IPS-NIHi7 (cell line): ENCODE measurements around the gene INHBA.

Experiments used
- DNase-seq: peaks from one replicate; pipeline ENCODE4 v3.0.0; 2012; ENCODE audit warnings: mixed read lengths; ENCODE audit errors: extremely low spot score

INHBA gene

DNA sequence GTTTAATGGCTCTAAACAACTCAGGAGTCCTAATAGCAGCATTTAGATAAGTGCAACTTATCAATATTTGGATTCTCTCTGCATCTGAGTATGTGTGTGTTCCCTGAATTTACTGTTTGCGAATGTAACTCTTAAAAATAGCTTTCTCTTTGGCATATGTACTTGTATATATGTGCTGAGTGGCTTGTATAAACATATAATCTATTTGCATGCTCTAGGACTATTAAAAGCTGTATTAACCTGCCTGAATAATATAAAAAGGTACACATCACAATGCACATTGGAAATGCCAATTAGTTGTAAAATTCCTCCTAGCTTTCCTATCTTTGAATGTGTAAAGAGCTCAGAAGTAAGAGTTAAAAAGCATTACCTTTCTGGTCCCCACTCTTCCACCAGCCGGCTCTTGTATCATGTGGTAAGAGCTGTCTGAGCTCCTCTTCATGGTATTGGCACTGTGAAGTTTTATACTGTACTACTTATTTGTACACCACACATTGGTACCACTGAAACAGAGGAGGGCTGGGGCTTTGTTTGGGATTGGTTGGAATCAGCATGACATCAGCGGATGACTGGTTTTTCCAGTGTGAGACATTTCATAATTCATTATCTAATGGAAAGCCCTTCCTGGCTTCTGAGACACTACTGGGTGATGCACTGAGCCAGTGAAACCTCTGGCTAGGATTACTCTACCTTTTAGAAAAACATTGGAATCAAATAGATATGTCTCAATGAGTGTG is at the start of gene INHBA:
Gene INHBA (minus strand): TSS at position 456 of the 737 bp plus-strand sequence. CDS start 2,716 bp downstream, outside the sequence.
- DNase-seq = no peak

DNA sequence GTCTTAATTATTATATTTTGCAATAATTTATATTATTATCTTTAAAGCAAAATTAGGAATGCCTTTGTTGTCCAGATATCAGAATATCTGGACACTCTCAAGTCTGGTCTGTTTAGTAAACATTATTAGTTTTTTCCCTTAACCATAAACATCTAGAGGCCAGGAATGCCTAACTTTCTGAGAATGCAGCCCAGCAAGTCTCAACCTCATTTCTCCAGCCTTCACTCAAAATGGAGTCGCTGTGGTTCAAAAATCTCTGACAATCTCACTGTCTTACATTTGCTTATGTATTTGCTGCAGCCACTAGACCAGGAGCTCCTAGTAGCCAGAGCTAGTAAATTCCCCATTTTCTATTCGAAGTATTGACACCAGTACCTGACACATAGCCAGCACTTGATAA is 49.7 kb upstream of the INHBA start:
- DNase-seq = no peak

DNA sequence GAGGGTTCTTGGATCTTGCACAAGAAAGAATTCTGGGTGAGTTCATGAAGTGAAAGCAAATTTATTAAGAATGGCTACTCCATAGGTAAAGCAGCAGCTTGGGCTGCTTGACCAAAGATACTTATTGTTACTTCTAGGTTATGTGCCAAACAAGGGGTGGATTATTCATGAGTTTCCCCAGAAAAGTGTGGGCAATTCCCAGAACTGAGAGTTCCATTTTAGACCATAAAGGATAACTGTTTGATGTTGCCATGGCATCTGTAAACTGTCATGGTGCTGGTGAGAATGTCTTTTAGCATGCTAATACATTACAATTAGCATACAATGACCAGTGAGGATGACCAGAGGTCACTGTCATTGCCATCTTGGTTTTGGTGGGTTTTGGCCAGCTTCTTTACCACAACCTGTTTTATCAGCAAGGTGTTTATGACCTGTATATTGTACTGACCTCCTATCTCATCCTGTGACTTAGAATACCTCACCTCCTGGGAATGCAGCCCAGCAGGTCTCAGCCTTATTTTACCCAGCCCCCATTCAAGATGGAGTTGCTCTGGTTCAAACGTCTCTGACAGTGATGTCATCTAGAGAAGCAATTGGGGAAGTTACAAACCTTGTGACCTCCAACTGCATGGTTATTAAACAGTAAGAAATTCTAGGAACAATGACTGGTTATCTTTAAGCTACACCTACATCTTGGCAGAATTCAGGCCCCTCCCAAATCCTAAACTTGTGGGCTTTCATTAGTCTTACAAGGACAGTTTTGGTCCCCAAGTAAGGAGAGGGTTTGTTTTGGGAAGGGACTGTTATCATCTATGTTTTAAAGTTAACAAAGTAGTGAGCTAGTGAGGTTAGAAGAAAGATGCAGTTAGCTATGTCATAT is 48.0 kb upstream of the INHBA start:
- no peak for DNase-seq

DNA sequence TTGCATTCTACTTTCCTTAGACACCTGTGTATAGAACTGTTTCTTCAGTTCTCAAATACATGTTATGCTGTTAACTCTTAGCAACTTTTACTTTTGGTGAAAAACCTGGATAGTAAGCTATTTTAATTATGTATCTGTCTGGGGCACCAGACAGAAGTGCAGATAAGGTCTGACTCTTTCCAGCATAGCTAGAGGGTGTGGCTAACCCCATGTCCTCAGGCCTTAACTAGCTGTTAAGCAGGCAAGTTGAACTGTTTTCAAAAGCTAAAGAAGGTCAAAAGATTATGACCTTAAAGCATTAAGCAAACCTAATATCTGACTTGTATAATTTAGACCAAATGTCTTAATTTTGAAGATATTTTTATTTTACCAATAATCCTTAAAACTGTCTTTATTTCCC is 45.1 kb upstream of the INHBA start:
- DNase-seq = no peak

DNA sequence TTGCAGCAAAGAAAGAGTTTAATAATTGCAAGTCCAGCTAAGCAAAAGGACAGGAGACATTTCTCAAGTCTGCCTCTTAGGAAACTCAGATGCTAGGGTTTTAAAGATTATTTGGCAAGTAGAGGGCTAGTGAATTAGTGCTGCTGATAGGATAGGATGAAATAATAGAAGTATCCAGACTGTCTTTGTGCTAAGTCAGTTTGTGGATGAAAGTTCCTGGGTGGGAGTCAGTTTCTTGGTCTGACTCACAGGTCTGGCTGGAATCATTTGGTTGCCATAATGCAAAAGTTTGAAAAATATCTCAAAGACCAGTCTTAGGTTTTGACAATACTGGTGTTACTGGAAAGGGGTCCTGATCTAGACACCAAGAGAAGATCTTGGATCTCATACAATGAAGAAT is 42.6 kb upstream of the INHBA start:
- DNase-seq = no peak

DNA sequence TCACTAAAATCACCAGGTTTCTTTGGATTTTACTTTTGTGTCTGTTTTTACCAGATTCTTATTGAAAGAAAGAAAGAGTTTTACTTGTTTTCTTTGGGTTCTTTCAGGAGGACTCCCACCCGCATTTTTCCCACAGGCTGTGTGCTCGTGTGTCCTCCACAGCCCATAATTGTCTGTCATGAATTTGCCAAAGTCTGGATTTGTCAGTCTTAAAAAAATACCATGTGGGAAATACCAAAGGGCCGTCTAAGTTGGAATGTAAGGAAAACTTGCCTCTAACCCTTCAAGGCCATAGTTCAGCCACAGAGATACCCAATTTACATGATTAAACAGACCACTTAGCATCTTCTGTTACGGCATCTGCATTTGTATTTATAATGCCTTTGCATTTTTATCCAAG is 41.3 kb upstream of the INHBA start:
- no peak for DNase-seq

DNA sequence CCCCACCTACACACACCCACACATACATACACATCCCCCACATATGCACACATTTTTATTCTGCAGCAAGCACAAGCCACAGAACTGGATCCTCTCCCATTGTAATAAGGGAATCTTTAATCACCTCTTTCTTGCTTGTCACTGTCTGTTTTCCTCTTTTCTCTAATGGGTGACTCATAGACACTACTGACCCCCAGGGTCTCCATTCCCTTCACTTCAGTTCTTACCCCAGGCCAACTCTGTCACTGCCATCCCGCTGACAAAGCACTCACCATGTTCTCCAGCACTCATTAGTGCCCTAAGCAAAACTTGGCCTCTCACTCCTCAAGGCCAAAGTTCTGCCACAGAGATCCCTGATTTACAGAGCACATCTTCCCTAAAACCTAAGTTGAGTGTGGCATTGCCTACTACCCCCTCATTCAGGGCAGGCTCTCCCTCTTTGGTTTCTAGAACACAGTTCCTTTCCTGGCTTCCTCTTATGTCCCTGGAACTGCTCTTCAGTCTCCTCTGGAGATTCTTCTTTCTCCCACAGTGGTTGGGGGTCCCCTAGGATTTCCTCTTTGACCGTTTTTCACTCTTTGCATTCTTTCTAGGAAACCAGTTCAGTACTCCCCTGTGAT is 39.6 kb upstream of the INHBA start:
- no peak for DNase-seq

DNA sequence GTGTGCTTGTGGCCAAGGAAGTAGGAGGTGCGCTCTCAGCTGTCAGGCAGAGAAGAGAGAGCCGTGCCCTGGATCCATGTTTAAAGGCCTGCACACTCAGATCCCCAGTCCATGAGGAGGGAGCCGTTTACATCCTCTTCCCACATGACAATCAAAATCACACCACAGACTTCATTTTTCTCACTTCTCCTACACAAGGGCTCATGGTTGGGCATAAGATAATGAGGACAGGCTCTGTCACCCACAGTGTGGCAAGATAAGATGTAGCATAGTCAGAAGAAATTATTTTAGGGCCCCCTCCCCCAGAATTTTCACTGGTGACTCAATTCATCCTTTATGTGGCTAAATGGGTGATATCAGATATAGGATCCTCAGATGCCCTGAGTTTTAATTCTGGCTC is 35.9 kb upstream of the INHBA start:
- no peak for DNase-seq

DNA sequence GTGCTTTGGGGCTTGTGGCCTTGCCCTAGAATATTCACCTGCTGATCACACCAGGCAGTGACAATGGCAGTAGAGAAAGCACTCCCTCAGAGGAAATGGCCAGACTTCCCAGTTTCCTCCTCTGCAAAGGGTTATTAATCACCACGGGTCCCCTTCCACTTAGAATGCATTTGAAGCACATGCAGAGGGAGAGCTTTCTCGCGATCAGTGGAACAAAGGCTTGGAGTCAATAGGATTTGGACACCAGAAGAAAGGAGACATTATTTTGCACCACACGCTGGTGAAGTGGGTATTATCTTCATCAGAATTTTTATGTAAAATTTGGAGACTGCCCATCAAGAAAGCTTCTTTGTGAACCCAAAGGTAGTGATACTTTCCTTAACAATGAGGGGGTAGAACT is 35.4 kb upstream of the INHBA start:
- DNase-seq = no peak

DNA sequence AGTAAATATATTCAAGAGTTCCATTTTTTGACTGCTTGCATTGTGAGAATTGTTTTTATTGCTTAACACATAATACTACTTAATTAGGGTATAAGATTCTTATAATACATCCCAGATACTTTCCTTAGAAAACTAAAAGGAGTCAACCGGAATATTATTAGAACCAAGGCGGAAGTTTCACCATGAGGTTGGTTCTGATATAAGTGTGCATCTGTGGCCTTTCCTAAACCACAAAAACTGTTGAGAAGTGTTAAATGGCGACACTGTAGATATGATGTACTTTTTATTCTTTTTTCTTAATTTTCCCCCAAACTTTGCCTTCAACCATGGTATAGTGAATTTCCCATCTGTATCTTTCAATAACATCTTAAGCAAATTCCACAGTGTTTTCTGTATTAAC is 32.3 kb upstream of the INHBA start:
- no peak for DNase-seq

DNA sequence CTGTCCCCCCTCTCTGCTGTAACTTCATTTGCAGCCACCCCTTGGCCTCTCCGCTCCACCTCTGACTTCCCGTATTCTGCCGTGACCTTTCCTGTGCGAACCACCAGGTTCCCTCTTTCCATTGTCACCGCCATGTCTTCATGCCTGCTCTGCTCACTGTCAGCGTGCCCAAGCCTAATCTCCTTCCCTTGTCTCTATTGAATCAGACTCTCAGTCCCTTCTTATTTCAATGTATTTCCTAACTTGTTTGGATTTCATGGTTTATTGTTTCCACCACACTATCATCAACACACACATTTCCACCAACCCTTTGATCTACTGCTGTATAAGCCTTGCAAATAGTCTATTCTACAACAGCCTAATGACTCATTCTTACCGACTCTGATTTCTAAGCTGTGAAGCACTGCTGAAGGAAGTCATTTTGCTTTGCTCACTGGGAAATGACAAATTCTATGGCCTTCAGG is 30.0 kb upstream of the INHBA start:
- DNase-seq = no peak

DNA sequence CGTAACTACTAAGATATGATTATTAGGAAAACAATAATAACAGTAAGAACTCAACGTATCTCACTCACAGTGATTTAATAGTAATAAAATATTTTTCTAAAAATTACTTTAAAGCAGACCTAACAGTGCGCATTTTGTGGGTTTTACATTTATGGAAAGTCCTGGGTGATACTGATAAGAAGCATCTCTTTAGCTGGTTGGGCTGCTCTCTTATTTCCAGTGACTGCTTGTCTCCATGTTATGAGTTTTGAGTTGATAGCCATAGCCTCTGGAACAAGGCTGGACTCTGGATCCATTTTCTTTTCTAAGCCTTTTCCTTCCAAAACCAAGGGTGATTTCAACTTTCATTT is 29.5 kb upstream of the INHBA start:
- DNase-seq = no peak

DNA sequence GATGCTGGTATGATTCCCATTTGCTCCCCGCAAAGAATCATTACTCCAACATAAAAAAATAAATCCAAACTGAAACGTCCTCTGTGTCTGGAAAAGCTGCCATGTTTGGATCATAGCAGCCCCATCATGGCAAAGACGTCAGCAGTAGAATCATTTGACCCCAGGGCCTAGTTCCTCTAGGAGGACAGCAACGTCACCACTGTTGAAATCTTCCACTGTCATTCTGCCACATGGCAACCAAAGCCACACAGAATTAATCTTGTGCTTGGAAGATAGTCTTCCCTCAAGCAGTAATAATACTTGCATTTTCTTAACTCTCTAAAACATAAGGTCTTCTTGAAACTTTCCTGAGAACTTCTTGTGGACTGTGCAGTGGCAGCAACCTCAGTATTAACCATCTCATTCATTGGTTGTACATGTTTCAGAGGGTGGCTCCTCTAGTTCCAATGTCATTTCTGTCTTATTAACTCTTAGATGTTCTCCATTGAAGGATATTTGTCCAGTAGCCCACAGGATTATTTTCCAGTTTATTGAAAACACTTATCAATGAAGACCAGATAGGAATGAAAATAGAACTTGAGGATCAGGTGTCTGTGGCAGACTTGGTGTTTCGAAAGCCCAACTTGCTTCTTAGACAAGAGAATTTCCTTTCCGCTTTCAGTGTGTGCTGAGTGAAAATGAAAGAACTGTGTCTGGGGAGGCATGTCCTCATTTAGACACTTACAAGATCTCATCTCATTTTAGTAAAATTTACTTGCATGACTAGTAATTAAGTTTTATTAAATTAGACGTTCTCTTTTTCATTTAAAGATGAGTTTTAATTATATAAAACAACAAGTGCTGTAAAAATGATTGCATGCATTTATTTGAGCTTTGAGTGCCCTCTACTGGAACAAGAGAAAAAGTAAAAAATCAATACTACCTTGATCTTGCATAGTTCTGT is 28.9 kb upstream of the INHBA start:
- DNase-seq = no peak

DNA sequence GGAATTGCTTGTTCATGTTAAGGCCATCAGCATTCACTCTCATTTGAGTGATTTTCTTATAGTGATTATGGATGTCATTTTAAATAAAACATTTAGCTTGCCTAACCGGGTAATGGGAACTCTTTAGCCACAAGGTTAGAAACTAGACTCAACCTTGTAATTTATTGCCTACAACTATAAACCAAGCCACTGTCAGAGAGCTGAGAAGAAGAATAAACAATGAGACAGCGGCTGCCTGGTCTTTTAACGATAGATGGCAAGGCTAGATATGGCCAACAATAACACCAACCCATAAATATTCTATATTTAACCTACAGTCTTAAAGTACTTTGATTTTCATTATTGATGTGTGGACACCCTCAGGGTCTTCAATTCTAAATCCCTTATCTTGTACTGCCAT is 27.8 kb upstream of the INHBA start:
- DNase-seq = no peak

DNA sequence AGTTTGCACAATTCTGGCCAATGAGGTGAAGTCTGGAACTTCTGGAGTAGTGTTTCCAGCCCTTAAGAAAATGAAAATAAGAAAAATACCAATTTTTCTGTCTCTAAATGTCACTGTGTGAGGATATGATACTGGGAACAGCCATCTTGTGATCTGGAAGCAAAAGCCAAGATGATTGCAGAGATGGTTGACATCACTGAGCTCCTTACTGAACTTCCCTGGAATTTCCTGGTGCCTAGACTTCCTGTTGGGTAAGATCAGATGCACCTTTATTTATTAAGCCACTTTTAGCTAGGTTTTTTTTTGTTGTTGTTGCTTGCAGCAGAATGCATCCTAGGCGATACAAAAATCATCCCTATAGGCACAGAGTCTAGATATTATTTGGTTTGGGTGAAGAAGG is 27.3 kb upstream of the INHBA start:
- DNase-seq = no peak

DNA sequence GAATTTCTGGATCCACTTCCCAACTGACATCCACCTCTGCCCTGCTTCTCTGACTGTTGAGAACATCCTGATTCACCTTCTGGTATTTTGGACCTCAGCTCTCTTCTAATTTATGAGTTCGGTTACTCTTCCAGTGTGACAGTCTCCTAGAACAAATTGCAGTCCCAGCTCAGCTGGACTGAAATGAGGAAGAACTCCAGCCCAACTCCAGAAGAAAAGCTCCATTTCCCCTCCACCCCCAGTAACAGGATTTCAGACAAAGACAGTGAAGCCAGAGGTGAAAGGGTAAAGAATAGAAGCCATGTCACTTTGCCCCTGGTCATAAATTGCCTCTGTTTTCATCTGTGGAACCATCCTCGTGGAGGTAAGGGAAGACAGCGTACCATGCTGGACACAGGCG is 26.2 kb upstream of the INHBA start:
- DNase-seq = no peak

DNA sequence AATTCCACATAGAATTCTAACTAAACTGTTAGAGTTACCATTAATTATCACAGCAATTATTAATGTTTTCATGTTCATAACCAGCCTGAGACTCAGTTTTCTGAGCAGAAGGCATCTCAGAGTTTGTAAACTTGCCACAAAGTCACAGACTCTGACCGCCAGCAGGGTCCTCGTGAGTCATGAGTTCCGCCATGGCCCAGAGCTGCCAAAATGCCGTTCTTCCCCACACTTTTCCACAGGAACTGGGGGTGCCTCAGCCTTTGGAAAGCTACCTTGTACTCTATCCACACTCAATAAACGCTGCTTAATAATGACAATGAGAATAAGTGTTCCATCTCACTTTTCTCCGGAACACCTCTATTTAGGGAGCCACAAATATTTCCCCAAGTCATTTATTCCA is 22.1 kb upstream of the INHBA start:
- DNase-seq = no peak

DNA sequence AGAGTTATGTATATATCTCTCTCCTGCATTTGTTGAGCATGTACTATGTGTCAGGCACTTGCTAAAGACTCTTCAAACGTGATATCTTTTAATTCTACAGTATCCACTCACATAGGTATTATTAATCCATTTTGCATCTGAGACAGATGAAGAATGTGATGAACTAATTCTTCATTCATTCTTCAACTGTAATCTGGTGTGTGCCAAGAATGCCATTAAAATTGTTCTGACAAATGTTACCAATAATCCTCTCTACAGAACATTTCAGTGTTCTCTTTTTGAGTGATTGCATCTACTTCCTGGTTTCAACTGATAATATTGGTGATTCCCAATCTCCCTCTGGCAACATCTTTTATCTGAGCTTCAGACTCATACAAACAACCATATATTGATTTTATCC is 18.0 kb upstream of the INHBA start:
- no peak for DNase-seq

DNA sequence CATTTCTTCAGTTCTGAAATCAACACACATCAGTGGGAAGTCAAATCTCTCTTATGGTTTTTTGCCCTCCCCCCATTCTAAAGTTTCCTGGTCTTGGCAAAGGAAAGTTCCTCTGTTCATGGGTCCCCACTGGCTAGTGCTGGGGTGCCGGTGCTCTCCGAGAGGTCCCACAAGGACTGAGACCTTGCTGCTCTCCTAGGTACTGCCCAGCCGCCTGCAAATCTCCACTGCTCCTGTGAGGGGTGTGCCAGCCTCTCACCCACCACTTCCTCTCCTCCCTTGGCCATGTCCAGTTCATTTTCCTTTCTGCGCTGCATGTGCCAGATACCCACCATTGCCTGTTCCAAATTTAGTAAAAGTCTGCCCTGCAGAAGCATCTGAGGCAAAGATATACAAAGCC is 17.2 kb upstream of the INHBA start:
- DNase-seq = no peak

DNA sequence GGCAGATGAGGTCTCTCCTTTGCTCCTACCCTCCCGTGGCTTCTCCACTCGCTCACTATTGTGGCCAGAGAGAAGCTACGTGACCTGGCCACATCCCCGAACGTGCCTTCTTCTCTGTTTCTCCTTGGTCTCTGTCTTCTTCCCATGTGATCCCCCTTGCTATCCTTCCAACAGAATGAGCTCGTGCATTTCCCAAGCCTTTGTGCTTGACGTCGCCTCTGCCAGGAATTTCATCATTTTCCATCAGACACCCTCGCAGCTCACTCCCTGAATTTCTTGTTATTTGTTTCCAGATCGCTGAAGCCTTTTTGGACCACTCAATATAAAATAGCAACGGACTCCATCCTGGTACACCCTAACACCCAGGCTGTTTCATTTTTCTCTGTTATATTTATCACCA is 13.8 kb upstream of the INHBA start:
- no peak for DNase-seq

DNA sequence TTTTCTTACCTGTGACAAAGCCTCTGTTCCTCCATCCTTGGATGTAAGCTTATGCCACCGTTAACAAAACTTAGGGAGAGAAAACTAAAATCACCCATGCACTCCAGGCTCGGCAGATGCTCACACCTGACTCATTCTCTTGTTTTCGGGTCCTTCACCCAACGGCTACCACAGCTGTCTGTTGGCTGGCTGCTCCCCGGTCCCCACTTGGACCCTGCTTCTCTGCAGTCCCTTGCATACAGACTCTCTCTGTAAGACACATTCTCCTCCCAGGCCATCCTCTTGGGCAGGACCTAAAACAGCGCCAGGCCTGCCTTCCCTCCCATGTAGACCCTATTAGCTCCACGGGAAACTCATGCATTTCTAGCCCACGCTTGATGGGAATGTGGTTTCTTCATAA is 12.1 kb upstream of the INHBA start:
- no peak for DNase-seq
